Chondrocyte (in vitro differentiated cells): ENCODE data around the gene HSPA12A. TPM values are rescaled to one million over a fixed set of nuclear protein-coding genes. Genes with fewer than 3 reads are reported as not detected.
A peak's percentile ranks its signal among the peaks of the same experiment; 100 is the strongest.

Experiments used
- DNase-seq: peaks from one replicate; pipeline ENCODE4 v3.0.0; 2021; ENCODE audit warnings: mixed read lengths, low spot score
- H3K27ac Mint-ChIP-seq: one replicate; pipeline ENCODE4 v1.8.0; 2021; ENCODE audit warnings: mild to moderate bottlenecking, moderate library complexity, mixed read lengths; ENCODE audit not compliant: unreplicated experiment
- H3K27me3 Mint-ChIP-seq: 2 replicates; pipeline ENCODE4 v1.8.0; 2021; ENCODE audit warnings: low read depth, mixed read lengths
- H3K36me3 Mint-ChIP-seq: 2 replicates; pipeline ENCODE4 v1.8.0; 2021; ENCODE audit warnings: low read depth, mixed read lengths
- H3K4me1 Mint-ChIP-seq: 2 replicates; pipeline ENCODE4 v1.8.0; 2021; ENCODE audit warnings: low read depth, mild to moderate bottlenecking, mixed read lengths
- H3K4me3 Mint-ChIP-seq: one replicate; pipeline ENCODE4 v1.8.0; 2021; ENCODE audit warnings: mild to moderate bottlenecking, moderate library complexity, mixed read lengths; ENCODE audit not compliant: unreplicated experiment
- H3K9me3 Mint-ChIP-seq: 2 replicates; pipeline ENCODE4 v1.8.0; 2021; ENCODE audit warnings: low read depth, mixed read lengths
- CTCF ChIP-seq: fragments of 200-600 bp; sonication (generic); IDR thresholded peaks from 2 replicates; pipeline ENCODE4 v1.5.0; 2021; ENCODE audit warnings: antibody characterized with exemption, mild to moderate bottlenecking, moderate library complexity
- total RNA-seq: library from RNA; stranded (reverse); gene quantifications from 3 replicates; pipeline ENCODE4 v1.2.1, GENCODE V29; 2021

Gene HSPA12A
- total RNA-seq, 1 donor from 2014 or later, result 6.9 TPM

- Mint-ChIP-seq H3K27me3 (peaks cover 39% of the 10 kb centered on the region), H3K36me3 (no peaks in the 10 kb centered on the region), H3K9me3 (no peaks in the 10 kb centered on the region), H3K27ac (no peak overlapping the region), H3K4me1 (no peaks in the 10 kb centered on the region), H3K4me3 (no peak overlapping the region)
- TF ChIP-seq CTCF, result peak; percentile 71
- DNase-seq, result no peak
Observed at GRCh38 chr10:116627386-116627933, 114.9 kb downstream of the HSPA12A start.

- no peak overlapping the region for H3K27ac Mint-ChIP-seq
Observed at GRCh38 chr10:116626815-116627214, 115.6 kb downstream of the HSPA12A start.

GRCh38 chr10:116625845-116626244 lies 116.5 kb downstream of the HSPA12A start:
- Mint-ChIP-seq H3K9me3 (no peaks in the 10 kb centered on the region), H3K4me1 (no peaks in the 10 kb centered on the region), H3K27ac (no peak overlapping the region), H3K4me3 (no peak overlapping the region), H3K27me3 (peaks cover 41% of the 10 kb centered on the region), H3K36me3 (no peaks in the 10 kb centered on the region)
- DNase-seq, result no peak
- no peak for TF ChIP-seq CTCF

More at GRCh38 chr10:116626815-116627214, 115.6 kb downstream of the HSPA12A start:
- H3K4me1 Mint-ChIP-seq, result no peaks in the 10 kb centered on the region
- H3K27me3 Mint-ChIP-seq, result peaks cover 44% of the 10 kb centered on the region
- DNase-seq, result no peak
- H3K36me3 Mint-ChIP-seq, result no peaks in the 10 kb centered on the region
- no peak for TF ChIP-seq CTCF
- no peak overlapping the region for H3K4me3 Mint-ChIP-seq
- H3K9me3 Mint-ChIP-seq, result no peaks in the 10 kb centered on the region

GRCh38 chr10:116621934-116622655 lies 120.3 kb downstream of the HSPA12A start:
- TF ChIP-seq CTCF, result no peak
- DNase-seq, result no peak
- peaks cover 28% of the 10 kb centered on the region for H3K27me3 Mint-ChIP-seq
- H3K27ac Mint-ChIP-seq, result no peak overlapping the region
- H3K4me1 Mint-ChIP-seq, result no peaks in the 10 kb centered on the region
- no peaks in the 10 kb centered on the region for H3K36me3 Mint-ChIP-seq
- no peaks in the 10 kb centered on the region for H3K9me3 Mint-ChIP-seq
- H3K4me3 Mint-ChIP-seq, result no peak overlapping the region

GRCh38 chr10:116621476-116621875 lies 120.9 kb downstream of the HSPA12A start:
- TF ChIP-seq CTCF, result no peak
- H3K27me3 Mint-ChIP-seq, result peaks cover 26% of the 10 kb centered on the region
- H3K9me3 Mint-ChIP-seq, result no peaks in the 10 kb centered on the region
- H3K4me1 Mint-ChIP-seq, result no peaks in the 10 kb centered on the region
- no peak overlapping the region for H3K27ac Mint-ChIP-seq
- DNase-seq, result no peak
- no peaks in the 10 kb centered on the region for H3K36me3 Mint-ChIP-seq
- no peak overlapping the region for H3K4me3 Mint-ChIP-seq

Other genes starting within 250 kb of the HSPA12A start
- gene PNLIP, start 196.6 kb downstream of the HSPA12A start, total RNA-seq, result not detected in 3 replicates
- not detected in 3 replicates for gene PNLIPRP1, start 151.6 kb downstream of the HSPA12A start, total RNA-seq
- gene PNLIPRP2, start 121.6 kb downstream of the HSPA12A start, total RNA-seq, result not detected in 3 replicates
- gene ENO4, start 106.9 kb upstream of the HSPA12A start, total RNA-seq, result 0.45 to 3.2 TPM (median 0.90 TPM) in 3 replicates